AG08395 (cell line): ENCODE data around the gene SCAF4.

ENCODE experiments used
- DNase-seq: peaks from one replicate; pipeline ENCODE4 v3.0.0; 2012; ENCODE audit warnings: mixed read lengths, low spot score

Gene SCAF4

DNA sequence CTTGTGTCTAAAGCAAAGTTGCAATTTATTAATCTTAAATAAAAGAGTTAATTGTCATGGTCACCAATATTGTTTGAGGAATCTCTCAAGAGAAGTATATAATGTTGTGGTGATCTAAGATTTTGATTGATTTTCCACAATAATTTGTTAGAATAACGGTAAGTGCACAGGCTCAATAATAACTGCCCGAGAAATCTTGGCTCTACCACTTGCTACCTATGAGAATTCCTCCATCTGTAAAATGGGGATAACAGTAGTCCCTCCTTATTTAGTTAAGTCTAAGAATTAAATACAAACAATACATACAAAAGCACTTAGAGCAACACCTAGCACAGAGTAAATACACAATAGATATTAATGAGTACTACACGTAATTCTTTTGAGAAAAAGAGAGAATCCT lies 18.8 kb downstream of the SCAF4 start:
- DNase-seq: no peak

DNA sequence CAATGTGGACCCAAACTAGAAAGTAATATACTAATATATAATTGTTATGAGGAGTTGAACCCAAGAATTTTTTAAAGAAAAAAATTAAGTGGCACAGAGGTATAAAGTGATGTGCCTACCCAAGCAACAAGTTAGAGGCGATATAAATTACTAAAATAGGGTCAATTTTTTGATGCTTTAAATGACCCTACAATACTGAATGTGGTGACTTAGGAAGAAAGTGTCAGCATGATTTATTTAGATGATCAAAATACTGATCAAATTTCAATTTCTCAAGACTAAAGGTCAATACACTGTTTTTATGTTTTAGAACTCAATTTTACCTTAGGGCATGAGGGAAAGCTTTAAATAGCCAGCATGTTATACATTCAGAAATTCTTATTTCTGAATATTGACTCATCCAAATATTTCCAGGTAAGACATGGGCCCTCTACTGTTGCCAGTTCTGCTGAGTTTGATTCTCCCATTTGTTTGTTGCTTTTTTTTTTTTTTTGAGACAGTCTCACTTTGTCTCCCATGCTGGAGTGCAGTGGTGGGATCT lies 20.1 kb downstream of the SCAF4 start:
- no peak for DNase-seq

DNA sequence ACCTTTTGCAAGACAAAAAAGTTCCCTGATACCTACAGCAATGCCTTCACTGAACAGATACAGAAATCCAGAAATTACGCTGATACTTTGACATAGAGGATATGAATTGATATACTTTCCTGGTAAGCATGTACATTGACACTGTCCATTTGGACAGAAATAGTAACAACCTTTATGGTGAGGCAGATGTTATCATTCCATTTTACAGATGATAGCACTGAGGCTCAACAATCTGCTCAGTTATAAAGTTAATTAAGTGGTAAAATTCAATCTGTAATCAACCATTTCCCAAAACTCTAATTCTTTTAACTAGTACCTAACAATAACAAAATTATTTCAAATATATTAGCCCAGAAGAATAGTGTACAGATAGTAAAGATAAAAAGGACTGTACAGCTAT lies 20.6 kb downstream of the SCAF4 start:
- DNase-seq: no peak

DNA sequence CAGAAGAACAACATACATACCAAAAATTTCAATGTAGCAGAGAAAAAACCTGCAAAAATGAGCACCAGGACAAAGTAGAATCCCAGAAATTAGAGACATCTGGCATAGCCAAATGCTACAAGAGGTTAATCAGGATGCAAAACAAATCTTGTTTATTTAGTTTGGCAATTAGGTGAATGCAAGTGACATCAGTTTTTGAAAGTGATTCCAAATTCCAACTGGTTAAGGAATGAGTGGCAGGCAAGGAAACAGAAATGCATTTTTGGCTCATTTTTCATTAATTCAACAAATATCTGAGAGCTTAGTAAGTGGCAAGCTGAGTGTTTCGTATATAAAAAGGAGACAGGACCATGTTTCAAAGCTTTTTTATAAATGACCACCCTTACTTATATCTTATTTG lies 21.3 kb downstream of the SCAF4 start:
- DNase-seq: peak; percentile 65

DNA sequence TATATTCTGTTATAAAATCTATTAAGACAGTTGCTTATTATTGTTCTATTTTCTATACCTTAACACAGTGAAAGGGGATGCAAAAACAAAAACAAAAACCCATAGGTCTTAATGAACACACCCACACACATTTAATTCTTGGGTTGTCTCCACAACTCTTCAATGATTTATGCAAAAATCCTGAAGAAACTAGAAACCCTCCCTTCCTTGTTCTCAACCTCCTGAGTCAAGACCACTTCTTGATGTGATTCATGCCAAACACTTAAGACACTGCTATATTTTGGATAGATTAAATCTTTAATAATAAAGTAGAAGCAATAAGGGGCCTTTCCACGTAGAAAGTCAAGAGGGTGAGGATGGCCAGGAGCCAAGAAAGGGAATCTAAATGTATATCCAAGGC lies 23.4 kb downstream of the SCAF4 start:
- DNase-seq: no peak

DNA sequence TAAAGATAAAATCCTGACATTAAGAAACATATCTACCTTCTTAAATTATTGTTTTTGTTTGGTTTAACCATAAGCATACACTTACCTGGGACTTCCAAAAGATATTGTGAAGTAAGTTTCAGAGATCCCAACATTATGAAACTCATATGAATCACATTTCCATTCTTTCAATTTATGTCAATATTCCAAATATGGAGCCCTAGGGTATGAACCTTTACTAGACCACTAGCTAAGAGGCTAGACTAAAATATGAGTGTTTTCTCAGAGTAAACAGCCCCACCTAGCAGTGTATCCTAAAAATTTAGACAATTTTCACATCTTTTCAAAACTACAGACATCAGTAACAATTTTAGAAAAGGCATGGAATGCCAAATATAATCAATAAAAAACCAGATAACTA lies 24.4 kb downstream of the SCAF4 start:
- DNase-seq: no peak

DNA sequence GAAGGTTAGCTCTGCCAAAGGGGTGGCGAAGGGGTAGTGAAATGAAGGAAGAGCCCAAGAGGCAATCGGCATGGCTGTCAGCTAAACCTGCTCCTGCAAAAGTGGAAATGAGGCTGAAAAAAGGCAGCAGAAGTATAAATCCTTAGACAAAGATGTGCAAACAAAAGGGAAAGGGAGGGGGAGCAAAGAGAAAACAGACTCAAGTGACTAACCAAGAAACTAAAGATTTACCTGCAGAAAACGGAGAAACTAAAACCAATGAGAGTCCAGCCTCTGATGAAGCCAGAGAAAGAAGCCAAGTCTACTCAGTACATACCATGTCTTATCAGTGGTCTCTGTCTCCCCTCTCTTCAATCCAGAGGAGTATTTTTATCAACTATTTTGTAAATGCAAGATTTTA lies 25.4 kb downstream of the SCAF4 start:
- DNase-seq: no peak

DNA sequence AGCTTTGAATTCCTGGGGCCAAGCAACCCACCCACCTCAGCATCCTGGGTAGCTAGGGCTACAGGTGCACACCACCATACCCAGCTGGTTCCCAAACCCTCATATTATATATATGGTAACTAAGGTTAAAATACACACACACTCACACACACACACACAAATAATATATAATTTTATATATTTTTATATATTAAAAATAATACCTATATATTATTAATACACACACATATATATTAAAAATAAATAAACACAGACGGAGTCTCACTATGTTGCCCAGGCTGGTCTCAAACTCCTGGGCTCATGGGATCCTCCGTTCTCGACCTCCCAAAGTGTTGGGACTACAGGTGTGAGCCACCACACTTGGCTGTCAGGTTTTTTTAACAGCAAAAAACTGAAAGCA lies 31.9 kb downstream of the SCAF4 start:
- no peak for DNase-seq

DNA sequence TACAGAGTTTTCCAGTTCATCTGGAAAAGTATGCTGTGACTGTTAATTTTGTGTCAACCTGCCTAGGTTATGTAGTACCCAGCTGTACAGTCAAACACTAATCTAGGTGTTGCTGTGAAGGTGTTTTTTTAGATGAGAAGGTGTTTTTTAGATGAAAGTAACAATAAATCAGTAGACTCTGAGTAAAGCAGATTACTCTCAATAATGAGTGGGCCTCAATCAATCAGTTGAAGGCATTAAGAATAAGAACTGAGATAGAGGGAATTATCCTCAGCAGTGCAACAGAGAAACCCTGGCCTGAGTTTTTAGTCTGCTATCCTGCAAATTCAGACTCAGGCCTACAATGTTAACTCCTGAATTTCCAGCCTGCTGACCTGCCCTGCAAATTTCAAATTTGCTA lies 33.5 kb downstream of the SCAF4 start:
- no peak for DNase-seq

DNA sequence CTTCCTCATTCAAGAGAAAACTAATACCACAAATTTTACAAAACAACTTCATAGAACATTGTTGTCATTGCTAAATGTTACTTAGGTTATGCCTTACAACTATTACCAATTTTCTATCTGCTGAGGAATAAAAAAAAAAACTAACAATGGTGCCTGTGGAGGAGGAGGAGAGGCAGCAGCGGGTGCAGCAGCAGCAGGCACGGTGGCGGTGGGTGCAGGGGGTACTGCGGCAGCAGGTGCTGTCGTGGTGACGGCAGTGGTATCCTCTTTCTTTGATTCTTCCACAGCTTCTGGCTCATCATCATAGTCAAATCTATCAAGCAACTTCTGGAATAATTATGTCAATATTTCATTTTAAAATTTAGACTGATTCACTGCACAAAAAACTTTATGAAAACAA lies 35.5 kb downstream of the SCAF4 start:
- DNase-seq: no peak

DNA sequence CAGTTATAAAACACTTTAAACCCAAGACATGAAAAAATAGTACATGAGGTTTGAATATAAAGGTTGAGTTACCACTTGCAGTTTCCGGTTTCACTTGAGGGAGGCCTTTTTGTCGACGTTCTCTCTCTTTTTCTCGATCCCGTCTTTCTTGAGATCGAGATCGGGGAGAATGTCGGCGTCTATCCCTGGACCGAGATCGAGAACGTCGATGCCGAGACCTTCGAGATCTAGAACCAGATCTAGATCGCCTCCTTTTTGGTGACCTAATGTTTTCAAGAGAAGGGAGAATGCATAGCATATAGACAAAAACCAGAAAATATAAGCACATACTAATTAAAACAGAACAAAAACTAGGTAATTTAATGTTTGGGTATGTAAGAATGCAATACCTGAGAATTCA lies 38.7 kb downstream of the SCAF4 start:
- no peak for DNase-seq

DNA sequence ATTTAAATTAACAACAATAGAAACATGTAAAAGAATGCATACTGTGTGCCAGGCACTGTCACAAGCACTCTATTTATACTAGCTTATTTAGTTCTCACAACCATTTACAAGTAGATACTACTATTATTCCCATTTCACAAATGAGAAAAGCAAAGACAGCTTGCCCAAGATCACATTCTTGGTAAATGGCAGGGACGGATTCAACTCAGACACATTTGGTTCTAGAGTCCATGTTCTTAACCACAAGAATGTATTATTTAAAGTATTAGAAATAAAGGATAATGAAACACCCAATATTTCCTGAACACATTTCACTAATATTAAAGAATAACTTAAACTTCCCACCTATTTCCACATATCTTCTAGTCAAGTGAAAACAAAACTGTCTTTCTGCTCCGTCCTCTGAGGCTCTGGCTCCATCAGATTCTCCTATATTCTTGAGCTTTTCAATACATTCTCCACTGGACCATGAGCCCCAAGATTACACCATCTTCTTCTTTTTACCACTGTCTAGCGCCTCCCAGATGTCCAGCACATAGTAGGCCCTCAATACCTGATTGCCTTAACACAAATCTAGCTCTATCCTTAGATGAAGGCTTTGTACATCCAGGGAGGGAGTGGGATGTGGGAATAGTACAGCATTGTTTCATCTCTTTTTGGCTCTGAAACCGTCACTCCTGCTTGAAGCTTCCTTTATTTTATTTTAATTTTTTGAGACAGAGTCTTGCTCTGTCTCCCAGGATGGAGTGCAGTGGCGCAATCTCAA lies 43.1 kb downstream of the SCAF4 start:
- DNase-seq: no peak

DNA sequence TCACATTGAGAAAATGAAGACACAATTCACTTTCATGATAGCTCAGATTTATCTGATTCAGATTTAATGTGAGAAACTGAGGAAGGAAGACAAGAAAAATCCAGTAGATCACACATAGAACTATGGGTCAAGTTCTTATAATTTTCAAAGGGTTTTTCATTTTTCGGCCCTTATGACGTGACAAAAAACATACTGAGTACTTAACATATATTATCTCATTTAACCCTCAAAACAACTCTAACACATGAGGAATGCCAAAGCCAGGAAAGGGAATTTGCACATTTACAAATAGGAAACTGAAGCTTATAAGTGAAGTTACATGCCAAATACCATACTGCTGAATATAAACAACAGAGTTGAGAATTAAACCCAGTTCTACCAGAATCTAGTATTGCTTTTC lies 44.8 kb downstream of the SCAF4 start:
- DNase-seq: no peak

DNA sequence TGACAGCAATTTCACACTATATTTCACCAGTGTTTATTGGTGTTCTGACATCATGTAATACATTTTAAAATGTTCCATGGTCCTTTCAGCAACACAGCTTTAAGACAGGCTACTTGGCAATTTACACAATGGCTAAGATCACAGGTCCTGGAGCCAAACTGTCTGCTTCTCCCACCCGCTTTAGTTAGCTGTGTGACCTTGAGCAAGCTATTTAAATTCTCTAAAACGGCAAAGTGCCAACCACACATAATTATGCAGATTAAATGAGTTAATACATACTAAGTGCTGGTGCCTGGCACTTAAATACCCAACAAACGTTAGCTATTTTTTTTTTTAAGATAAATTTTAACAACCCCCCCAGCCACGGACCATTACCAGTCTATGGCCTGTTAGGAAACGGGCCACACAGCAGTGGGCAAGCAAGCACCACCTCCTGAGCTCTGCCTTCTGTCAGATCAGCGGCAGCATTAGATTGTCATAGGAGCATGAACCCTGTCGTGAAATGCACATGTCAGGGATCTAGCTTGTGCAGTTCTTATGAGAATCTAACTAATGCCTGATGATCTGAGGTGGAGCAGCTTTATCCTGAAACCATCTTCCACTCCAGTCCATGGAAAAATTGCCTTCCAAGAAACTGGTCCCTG lies 45.5 kb downstream of the SCAF4 start:
- DNase-seq: no peak

DNA sequence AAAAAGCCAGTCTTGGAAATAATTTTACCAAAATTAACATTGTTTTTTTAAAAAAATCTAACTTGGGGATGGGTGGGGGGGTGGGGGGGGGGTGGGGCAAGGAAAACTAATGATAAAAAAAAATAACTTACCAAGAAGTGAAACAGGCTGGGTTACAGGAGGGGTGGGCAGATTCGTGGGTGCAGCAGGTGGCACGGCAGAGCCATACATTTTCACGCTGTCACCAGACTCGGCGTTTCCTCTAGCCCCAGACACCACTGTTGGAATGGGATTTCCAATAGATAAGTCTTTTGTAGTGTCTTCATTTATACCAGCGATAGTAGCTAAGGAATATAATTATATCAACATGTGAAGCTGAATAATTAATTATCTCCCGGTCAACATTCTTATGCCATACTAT lies 47.0 kb downstream of the SCAF4 start:
- DNase-seq: no peak

DNA sequence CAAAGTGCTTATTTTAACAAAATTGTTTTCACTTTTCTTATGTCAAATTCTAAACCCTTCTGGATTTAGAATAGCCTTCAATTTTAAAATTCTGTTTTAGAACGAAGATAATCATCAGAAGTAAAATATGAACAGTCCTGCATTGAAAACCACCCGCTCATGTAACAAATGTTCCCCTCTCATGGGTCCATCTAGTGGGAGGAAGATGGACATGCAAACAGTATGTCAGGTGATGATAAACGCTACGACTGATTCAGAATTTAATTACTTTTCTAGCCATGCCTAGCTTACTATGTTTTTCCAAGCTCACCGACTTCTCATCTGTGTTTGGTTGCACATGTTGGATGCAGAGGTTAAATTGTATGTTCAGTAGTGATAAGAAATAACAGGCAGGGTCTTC lies 48.9 kb downstream of the SCAF4 start:
- no peak for DNase-seq

DNA sequence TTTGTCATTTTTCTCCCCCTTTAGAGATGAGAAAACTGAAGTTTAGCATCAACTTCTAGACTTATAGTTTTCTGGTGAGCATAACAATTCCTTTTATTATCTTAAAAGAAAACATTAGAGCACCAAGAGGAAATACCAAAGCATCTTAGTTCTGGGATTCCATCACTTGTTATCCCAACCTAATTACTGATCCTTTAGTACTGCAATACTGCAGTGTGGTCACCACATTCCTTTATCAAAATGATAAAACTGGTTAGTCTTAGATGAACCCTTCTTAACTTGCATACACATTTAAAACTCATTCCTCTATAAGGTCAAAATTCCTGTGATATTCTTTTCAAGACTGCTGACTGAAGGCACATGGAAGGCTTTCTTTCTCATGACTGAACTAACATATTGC lies 49.3 kb downstream of the SCAF4 start:
- DNase-seq: peak; percentile 6

DNA sequence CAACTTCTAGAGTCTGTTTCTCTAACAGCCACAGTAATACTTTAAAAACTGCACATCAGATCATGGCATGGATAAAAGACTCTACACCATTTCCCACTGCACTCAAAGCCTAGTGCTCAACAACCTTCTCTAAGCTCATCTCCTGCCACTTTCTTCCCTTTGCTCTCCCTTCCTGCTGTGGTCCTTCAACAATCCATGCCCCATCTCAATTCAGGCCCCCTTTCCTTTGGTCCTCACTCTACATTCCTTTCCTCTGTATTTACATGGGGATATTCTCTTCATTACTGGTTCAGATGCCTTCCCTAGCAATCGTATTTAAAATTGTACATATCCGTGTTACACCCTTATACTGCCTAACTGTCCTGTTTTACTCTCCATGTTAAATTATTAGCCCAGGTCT lies 53.4 kb downstream of the SCAF4 start:
- no peak for DNase-seq

DNA sequence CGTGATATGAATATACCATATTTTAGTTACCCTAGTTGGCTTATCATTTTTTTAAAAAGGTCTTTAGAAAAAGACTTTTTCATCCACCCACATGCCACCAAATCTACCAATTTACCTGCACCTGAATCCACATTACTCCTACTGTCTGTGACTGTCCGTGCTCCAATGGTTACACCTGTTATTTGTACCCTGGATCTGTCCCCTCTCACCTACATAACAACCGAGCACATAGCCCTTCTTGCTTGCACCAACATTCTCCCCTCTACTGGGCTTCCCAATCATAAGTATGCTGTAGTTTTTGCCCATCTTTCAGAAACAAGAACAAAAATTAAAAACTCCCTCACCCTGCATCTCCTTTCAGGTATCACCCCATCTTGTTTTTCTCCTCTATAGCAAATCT lies 54.9 kb downstream of the SCAF4 start:
- no peak for DNase-seq

DNA sequence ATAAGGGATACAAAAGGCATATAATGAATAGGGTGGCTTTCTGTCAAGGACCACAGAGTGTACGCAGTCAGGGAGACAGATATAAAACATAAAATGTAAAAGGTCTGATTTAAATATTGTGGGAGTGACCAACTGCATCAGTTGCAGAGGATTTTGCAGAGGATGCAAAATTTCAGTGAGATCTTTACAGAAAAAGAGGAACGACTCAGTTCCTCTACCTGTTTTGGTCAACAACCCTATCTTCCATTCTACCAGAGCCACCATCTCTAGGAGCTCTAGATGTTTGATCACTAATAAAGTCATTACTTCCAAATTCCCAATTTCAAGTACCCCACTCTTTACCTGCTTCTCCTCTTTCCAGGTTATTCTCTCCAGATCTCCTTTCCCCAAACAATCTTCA lies 56.0 kb downstream of the SCAF4 start:
- DNase-seq: no peak

DNA sequence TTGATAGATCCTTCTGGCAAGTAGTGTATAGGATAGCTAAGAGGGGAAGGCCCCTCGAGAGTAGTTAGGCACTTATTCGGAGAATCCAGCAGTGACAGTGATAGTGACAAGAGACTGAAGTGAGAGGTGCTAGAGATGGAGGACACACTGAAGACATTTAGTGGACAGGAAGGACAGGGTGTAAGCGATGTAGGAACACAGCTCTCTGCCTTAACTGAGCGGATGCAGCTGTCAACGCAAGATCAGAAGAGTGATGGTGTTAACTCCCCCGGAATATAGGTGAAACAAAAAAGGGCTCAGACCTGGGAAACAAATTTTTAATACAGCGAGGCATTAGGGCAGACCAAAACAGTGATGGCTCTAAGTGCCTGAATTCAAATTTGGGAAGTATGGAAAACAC lies 56.6 kb downstream of the SCAF4 start:
- no peak for DNase-seq

DNA sequence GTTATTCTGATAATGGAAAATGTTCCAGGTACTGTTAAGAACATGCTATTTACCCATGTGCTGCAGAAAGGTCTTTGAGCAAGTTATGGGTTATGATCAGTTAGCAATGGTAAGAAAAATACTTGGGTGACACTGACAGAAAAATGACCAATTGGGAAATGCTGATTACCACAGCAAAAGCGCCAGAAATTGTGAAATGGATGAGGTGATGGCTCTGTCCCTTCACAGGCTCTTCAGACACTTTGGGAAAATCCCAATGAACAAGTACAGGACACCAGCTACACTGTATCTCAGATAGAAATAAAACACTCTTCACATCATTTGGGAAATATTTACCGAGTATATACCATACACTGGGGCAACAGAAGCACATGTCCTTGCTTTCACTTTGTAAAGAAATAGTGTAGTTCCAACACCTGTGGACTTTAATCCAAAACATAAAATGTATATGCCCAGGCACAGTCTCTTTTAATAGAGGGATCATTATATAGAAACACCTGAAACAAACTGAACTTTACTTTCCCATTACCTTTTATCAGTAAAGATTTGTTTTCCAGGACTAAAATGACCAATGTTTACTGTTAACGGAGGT lies 58.5 kb downstream of the SCAF4 start:
- DNase-seq: no peak

DNA sequence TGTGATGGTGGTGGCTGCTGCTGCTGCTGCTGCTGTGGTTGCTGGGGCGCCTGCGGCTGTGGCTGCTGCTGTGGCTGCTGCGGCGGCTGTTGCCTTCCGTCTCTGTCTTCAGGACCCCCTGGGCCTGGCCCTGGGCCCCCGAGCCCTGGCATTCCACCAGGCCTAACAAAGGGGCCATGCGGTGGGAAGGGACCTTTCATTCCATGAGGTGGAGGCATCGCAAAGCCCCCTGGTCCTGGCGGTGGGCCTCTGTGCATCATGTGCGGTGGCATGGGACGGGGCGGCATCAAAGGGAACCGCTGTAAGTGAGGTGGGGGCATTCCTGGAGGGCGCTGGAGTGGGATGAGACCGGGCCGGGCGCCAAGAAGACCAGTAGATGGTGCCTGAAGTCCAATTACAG lies 60.0 kb downstream of the SCAF4 start:
- no peak for DNase-seq
